Sigmoid colon (tissue), 3 donors: ENCODE data around the gene TMEM19.

Experiments used
- CTCF ChIP-seq, 4 experiments: fragments of 450-650 bp in 3 of 4; fragments of 200-600 bp in 1 of 4; IDR thresholded peaks; one replicate each; pipeline ENCODE4 v1.5.1; 2016 to 2019; ENCODE audit warnings: antibody characterized with exemption in 4 of 4, mild to moderate bottlenecking in 3 of 4, moderate library complexity in 2 of 4
- POLR2A ChIP-seq, 2 donors: fragments of 450-650 bp; IDR thresholded peaks; one replicate each; pipeline ENCODE4 v1.6.1; 2016; ENCODE audit warnings: antibody characterized with exemption in 2 of 2, mild to moderate bottlenecking in 2 of 2, moderate library complexity in 2 of 2

GRCh38 chr12:71710276-71711125 is 24.6 kb downstream of the TMEM19 start:
- TF ChIP-seq CTCF (IDR thresholded peaks at IDR 0.05) (no peak), POLR2A (IDR thresholded peaks at IDR 0.05) (no peak)
